HEK293 (cell line): ENCODE data around the gene HES7.

Experiments
- BCL11B ChIP-seq: fragments of 450-650 bp; formaldehyde crosslinking; IDR thresholded peaks from 2 replicates; pipeline ENCODE4 v1.5.1; 2016; ENCODE audit warnings: low read depth, missing biosample characterization, missing genetic modification characterization
- GLI2 ChIP-seq: fragments of 450-650 bp; formaldehyde crosslinking; IDR thresholded peaks from 2 replicates; pipeline ENCODE4; 2017; ENCODE audit warnings: missing biosample characterization, missing genetic modification characterization, low read depth, borderline replicate concordance
- MZF1 ChIP-seq: fragments of 450-650 bp; formaldehyde crosslinking; IDR thresholded peaks from 2 replicates; pipeline ENCODE4 v1.5.1; 2017; ENCODE audit warnings: missing biosample characterization, missing genetic modification characterization, borderline replicate concordance
- SCRT2 ChIP-seq: fragments of 450-650 bp; formaldehyde crosslinking; IDR thresholded peaks from 2 replicates; pipeline ENCODE4 v1.5.1; 2016; ENCODE audit warnings: missing biosample characterization, missing genetic modification characterization
- WT1 ChIP-seq: fragments of 450-650 bp; formaldehyde crosslinking; IDR thresholded peaks from 2 replicates; pipeline ENCODE4 v1.5.1; 2016; ENCODE audit warnings: missing biosample characterization, missing genetic modification characterization
- YY2 ChIP-seq: fragments of 450-650 bp; formaldehyde crosslinking; IDR thresholded peaks from 2 replicates; pipeline ENCODE4 v1.5.1; 2016; ENCODE audit warnings: missing biosample characterization, missing genetic modification characterization
- ZBTB7A ChIP-seq: fragments of 450-650 bp; formaldehyde crosslinking; IDR thresholded peaks from 2 replicates; pipeline ENCODE4 v1.5.1; 2016; ENCODE audit warnings: low read depth, missing biosample characterization, missing genetic modification characterization
- ZFP3 ChIP-seq: fragments of 450-650 bp; formaldehyde crosslinking; IDR thresholded peaks from 2 replicates; pipeline ENCODE4 v1.5.1; 2016; ENCODE audit warnings: low read depth, missing biosample characterization, missing genetic modification characterization
- ZFP69B ChIP-seq: fragments of 450-650 bp; formaldehyde crosslinking; IDR thresholded peaks from 2 replicates; pipeline ENCODE4 v1.5.1; 2016; ENCODE audit warnings: missing biosample characterization, missing genetic modification characterization
- ZNF10 ChIP-seq: fragments of 450-650 bp; formaldehyde crosslinking; IDR thresholded peaks from 2 replicates; pipeline ENCODE4 v1.5.1; 2017; ENCODE audit warnings: missing biosample characterization, missing genetic modification characterization
- ZNF112 ChIP-seq: fragments of 450-650 bp; formaldehyde crosslinking; IDR thresholded peaks from 2 replicates; pipeline ENCODE4 v1.5.0; 2017; ENCODE audit warnings: missing biosample characterization, missing genetic modification characterization
- ZNF169 ChIP-seq: fragments of 450-650 bp; formaldehyde crosslinking; IDR thresholded peaks from 2 replicates; pipeline ENCODE4 v1.5.1; 2016; ENCODE audit warnings: missing biosample characterization, missing genetic modification characterization
- ZNF274 ChIP-seq, 2 experiments: fragments of 200-500 bp in 1 of 2; fragments of 450-650 bp in 1 of 2; sonication (Bioruptor generic) in 1 of 2; formaldehyde crosslinking in 1 of 2; IDR thresholded peaks; 2 replicates each; pipeline versions ENCODE4 v1.5.1 to v1.6.1; 2014 to 2016; ENCODE audit warnings: borderline replicate concordance in 1 of 2, inconsistent platforms in 1 of 2, low read length in 1 of 2, missing biosample characterization in 1 of 2, missing genetic modification characterization in 1 of 2
- ZNF311 ChIP-seq: fragments of 450-650 bp; formaldehyde crosslinking; IDR thresholded peaks from 2 replicates; pipeline ENCODE4 v1.5.1; 2017; ENCODE audit warnings: missing biosample characterization, missing genetic modification characterization, borderline replicate concordance
- ZNF341 ChIP-seq: fragments of 450-650 bp; formaldehyde crosslinking; IDR thresholded peaks from 2 replicates; pipeline ENCODE4; 2016; ENCODE audit warnings: low read depth, missing biosample characterization, missing genetic modification characterization
- ZNF404 ChIP-seq: fragments of 450-650 bp; formaldehyde crosslinking; IDR thresholded peaks from 2 replicates; pipeline ENCODE4 v1.5.1; 2017; ENCODE audit warnings: missing biosample characterization, missing genetic modification characterization
- ZNF433 ChIP-seq: fragments of 450-650 bp; formaldehyde crosslinking; IDR thresholded peaks from 2 replicates; pipeline ENCODE4 v1.5.1; 2016; ENCODE audit warnings: missing biosample characterization, missing genetic modification characterization, low read depth
- ZNF473 ChIP-seq: fragments of 450-650 bp; formaldehyde crosslinking; IDR thresholded peaks from 2 replicates; pipeline ENCODE4 v1.5.1; 2017; ENCODE audit warnings: missing biosample characterization, missing genetic modification characterization
- ZNF624 ChIP-seq: fragments of 450-650 bp; formaldehyde crosslinking; IDR thresholded peaks from 2 replicates; pipeline ENCODE4 v1.5.1; 2017; ENCODE audit warnings: missing biosample characterization, missing genetic modification characterization
- ZNF660 ChIP-seq: fragments of 450-650 bp; IDR thresholded peaks from 2 replicates; pipeline ENCODE4 v1.5.1; 2018; ENCODE audit warnings: missing biosample characterization, mild to moderate bottlenecking, missing genetic modification characterization
- ZNF701 ChIP-seq: fragments of 450-650 bp; formaldehyde crosslinking; IDR thresholded peaks from 2 replicates; pipeline ENCODE4 v1.5.1; 2016; ENCODE audit warnings: missing biosample characterization, missing genetic modification characterization
- ZNF747 ChIP-seq: fragments of 450-650 bp; formaldehyde crosslinking; IDR thresholded peaks from 2 replicates; pipeline ENCODE4 v1.5.1; 2016; ENCODE audit warnings: missing biosample characterization, missing genetic modification characterization
- ZNF76 ChIP-seq: fragments of 450-650 bp; formaldehyde crosslinking; IDR thresholded peaks from 2 replicates; pipeline ENCODE4; 2016; ENCODE audit warnings: low read depth, missing biosample characterization, missing genetic modification characterization, borderline replicate concordance
- ZNF777 ChIP-seq: fragments of 450-650 bp; formaldehyde crosslinking; IDR thresholded peaks from 2 replicates; pipeline ENCODE4 v1.5.1; 2017; ENCODE audit warnings: missing biosample characterization, missing genetic modification characterization, borderline replicate concordance
- ZNF791 ChIP-seq: fragments of 450-650 bp; formaldehyde crosslinking; IDR thresholded peaks from 2 replicates; pipeline ENCODE4 v1.5.1; 2016; ENCODE audit warnings: missing biosample characterization, missing genetic modification characterization
- ZNF792 ChIP-seq: fragments of 450-650 bp; formaldehyde crosslinking; IDR thresholded peaks from 2 replicates; pipeline ENCODE4 v1.5.1; 2016; ENCODE audit warnings: missing biosample characterization, missing genetic modification characterization
- ZNF843 ChIP-seq: fragments of 450-650 bp; formaldehyde crosslinking; IDR thresholded peaks from 2 replicates; pipeline ENCODE4 v1.5.1; 2016; ENCODE audit warnings: missing biosample characterization, missing genetic modification characterization
- ZSCAN23 ChIP-seq: fragments of 450-650 bp; formaldehyde crosslinking; IDR thresholded peaks from 2 replicates; pipeline ENCODE4 v1.5.1; 2016; ENCODE audit warnings: missing biosample characterization, missing genetic modification characterization
- TF ChIP-seq, protein P1 (sequence below): sonication (generic); formaldehyde crosslinking; IDR thresholded peaks from 2 replicates; pipeline ENCODE4 v1.8.1; 2022; ENCODE audit warnings: mild to moderate bottlenecking, moderate library complexity, missing genetic modification reagents
- TF ChIP-seq, protein P2 (sequence below): fragments of 450-650 bp; formaldehyde crosslinking; IDR thresholded peaks from 2 replicates; pipeline ENCODE4 v1.5.1; 2016; ENCODE audit warnings: missing biosample characterization, missing genetic modification characterization
- TF ChIP-seq, protein P3 (sequence below): fragments of 450-650 bp; formaldehyde crosslinking; IDR thresholded peaks from 2 replicates; pipeline ENCODE4 v1.5.1; 2016; ENCODE audit warnings: missing biosample characterization, missing genetic modification characterization
- TF ChIP-seq, protein P4 (sequence below): fragments of 450-650 bp; formaldehyde crosslinking; IDR thresholded peaks from 2 replicates; pipeline ENCODE4 v1.5.1; 2016; ENCODE audit warnings: missing biosample characterization, missing genetic modification characterization
- TF ChIP-seq, protein P5 (sequence below): fragments of 450-650 bp; formaldehyde crosslinking; IDR thresholded peaks from 2 replicates; pipeline ENCODE4 v1.5.1; 2016; ENCODE audit warnings: missing biosample characterization, missing genetic modification characterization

HES7 gene

DNA sequence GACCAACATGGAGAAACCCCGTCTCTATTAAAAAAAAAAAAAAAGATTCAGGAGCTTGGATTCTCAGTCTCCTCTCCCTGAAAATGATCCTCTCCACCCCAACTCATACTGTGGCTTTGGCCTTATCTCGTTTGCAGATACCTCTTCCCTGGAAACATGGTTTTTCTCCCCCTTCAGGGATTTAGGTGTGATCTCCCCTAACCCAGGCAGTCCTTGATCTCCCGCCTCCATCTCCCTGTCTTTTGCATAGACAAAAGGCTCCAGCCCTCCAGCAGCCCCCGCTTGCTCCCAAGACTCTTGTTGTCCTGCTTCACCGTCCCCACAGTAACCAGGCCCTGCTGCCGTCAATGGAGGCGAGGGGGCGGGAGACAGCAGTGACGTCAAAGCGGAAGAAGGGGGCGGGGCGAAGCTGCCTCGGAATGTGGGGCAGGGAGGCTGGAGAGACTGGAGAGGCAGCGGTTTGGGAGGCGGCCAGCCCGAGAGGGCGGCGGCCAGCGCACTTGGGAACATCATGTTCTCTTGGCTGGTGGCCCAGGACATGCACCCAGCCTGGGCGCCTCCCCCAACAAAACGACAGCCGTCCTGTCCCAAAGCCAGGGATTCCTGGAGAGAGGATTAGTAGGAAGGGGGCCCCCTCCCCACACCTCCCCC lies 30.2 kb upstream of the HES7 start (continued):
- TF ChIP-seq, protein P1, sequence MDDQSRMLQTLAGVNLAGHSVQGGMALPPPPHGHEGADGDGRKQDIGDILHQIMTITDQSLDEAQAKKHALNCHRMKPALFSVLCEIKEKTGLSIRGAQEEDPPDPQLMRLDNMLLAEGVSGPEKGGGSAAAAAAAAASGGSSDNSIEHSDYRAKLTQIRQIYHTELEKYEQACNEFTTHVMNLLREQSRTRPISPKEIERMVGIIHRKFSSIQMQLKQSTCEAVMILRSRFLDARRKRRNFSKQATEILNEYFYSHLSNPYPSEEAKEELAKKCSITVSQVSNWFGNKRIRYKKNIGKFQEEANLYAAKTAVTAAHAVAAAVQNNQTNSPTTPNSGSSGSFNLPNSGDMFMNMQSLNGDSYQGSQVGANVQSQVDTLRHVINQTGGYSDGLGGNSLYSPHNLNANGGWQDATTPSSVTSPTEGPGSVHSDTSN (CRISPR knock-in tag), result no peak
- TF ChIP-seq ZNF777 (no peak), WT1 (peak; percentile 88), ZNF624 (tag by site-specific recombination) (no peak), ZNF473 (tag by site-specific recombination) (no peak), ZNF404 (tag by site-specific recombination) (no peak), ZNF701 (tag by site-specific recombination) (no peak), ZNF792 (tag by site-specific recombination) (no peak), ZNF660 (tag by site-specific recombination) (peak; percentile 62; the same call in 1 of the 2 replicates), ZNF10 (tag by site-specific recombination) (no peak; the same call in 1 of the 2 replicates), BCL11B (tag by site-specific recombination) (no peak), ZBTB7A (tag by site-specific recombination) (no peak), ZNF169 (no peak), ZNF311 (tag by site-specific recombination) (no peak), SCRT2 (tag by site-specific recombination) (no peak), GLI2 (tag by site-specific recombination) (no peak), ZFP3 (no peak), ZSCAN23 (no peak), ZNF76 (0 out of 2 replicates have a peak, but pooled peaks have one; percentile 32), ZNF112 (no peak), ZFP69B (tag by site-specific recombination) (0 out of 2 replicates have a peak, but pooled peaks have one; percentile 49), YY2 (no peak), ZNF274 (IDR thresholded peaks at IDR 0.05; ENCODE audit: low read length) (no peak), ZNF274 (tag by site-specific recombination; IDR thresholded peaks at IDR 0.05; ENCODE audit: borderline replicate concordance) (no peak), ZNF747 (no peak), ZNF843 (tag by site-specific recombination) (peak; percentile 78), MZF1 (no peak), ZNF433 (tag by site-specific recombination) (no peak), ZNF791 (tag by site-specific recombination) (no peak), ZNF341 (tag by site-specific recombination) (peak; percentile 94)
- TF ChIP-seq, protein P2, sequence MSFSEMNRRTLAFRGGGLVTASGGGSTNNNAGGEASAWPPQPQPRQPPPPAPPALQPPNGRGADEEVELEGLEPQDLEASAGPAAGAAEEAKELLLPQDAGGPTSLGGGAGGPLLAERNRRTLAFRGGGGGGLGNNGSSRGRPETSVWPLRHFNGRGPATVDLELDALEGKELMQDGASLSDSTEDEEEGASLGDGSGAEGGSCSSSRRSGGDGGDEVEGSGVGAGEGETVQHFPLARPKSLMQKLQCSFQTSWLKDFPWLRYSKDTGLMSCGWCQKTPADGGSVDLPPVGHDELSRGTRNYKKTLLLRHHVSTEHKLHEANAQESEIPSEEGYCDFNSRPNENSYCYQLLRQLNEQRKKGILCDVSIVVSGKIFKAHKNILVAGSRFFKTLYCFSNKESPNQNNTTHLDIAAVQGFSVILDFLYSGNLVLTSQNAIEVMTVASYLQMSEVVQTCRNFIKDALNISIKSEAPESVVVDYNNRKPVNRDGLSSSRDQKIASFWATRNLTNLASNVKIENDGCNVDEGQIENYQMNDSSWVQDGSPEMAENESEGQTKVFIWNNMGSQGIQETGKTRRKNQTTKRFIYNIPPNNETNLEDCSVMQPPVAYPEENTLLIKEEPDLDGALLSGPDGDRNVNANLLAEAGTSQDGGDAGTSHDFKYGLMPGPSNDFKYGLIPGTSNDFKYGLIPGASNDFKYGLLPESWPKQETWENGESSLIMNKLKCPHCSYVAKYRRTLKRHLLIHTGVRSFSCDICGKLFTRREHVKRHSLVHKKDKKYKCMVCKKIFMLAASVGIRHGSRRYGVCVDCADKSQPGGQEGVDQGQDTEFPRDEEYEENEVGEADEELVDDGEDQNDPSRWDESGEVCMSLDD (tag by site-specific recombination), result peak; percentile 65; the same call in 1 of the 2 replicates
- TF ChIP-seq, protein P3, sequence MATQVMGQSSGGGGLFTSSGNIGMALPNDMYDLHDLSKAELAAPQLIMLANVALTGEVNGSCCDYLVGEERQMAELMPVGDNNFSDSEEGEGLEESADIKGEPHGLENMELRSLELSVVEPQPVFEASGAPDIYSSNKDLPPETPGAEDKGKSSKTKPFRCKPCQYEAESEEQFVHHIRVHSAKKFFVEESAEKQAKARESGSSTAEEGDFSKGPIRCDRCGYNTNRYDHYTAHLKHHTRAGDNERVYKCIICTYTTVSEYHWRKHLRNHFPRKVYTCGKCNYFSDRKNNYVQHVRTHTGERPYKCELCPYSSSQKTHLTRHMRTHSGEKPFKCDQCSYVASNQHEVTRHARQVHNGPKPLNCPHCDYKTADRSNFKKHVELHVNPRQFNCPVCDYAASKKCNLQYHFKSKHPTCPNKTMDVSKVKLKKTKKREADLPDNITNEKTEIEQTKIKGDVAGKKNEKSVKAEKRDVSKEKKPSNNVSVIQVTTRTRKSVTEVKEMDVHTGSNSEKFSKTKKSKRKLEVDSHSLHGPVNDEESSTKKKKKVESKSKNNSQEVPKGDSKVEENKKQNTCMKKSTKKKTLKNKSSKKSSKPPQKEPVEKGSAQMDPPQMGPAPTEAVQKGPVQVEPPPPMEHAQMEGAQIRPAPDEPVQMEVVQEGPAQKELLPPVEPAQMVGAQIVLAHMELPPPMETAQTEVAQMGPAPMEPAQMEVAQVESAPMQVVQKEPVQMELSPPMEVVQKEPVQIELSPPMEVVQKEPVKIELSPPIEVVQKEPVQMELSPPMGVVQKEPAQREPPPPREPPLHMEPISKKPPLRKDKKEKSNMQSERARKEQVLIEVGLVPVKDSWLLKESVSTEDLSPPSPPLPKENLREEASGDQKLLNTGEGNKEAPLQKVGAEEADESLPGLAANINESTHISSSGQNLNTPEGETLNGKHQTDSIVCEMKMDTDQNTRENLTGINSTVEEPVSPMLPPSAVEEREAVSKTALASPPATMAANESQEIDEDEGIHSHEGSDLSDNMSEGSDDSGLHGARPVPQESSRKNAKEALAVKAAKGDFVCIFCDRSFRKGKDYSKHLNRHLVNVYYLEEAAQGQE, result peak; percentile 37; the same call in 1 of the 2 replicates
- TF ChIP-seq, protein P4, sequence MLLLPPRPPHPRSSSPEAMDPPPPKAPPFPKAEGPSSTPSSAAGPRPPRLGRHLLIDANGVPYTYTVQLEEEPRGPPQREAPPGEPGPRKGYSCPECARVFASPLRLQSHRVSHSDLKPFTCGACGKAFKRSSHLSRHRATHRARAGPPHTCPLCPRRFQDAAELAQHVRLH, result peak; percentile 56
- TF ChIP-seq, protein P5, sequence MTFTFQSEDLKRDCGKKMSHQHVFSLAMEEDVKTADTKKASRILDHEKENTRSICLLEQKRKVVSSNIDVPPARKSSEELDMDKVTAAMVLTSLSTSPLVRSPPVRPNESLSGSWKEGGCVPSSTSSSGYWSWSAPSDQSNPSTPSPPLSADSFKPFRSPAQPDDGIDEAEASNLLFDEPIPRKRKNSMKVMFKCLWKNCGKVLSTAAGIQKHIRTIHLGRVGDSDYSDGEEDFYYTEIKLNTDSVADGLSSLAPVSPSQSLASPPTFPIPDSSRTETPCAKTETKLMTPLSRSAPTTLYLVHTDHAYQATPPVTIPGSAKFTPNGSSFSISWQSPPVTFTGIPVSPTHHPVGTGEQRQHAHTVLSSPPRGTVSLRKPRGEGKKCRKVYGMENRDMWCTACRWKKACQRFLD, result no peak
